ENCODE results near the gene MS4A8.

Gene MS4A8

DNA sequence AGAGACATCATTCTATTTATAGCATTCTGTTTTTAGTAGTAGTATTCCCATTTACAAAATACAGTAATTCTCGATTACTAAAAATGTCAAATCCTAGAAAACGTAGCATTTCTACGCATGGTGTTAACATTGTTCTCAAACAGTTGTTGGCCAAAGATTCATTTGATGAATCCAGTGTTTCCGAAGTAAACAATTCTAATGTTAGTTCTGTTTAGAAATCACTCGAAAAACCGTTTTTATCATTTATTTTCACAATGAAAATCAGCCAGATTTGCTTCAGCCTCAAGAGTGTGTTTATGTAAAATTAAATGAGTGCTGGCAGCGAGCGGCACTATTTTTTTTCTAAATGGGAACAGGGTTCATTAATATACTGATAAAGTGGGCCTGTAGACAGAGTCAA lies 32.2 kb downstream of the MS4A8 start:
- Histone ChIP-seq H3K27ac (replicated peaks) (no peak overlapping the region), H3K4me3 (replicated peaks; ENCODE audit: insufficient read depth, low read length) (no peak overlapping the region), H3K27me3 (ENCODE audit: insufficient read depth, poor library complexity, severe bottlenecking) (no peaks in the 10 kb centered on the region)
- TF ChIP-seq CTCF (IDR thresholded peaks at IDR 0.05; ENCODE audit: insufficient read depth, low read length) (no peak), SPI1 (IDR thresholded peaks at IDR 0.05; ENCODE audit: borderline replicate concordance, low read depth) (no peak), GABPA (IDR thresholded peaks at IDR 0.05; ENCODE audit: low read depth) (no peak), POLR2AphosphoS5 (IDR thresholded peaks at IDR 0.05; ENCODE audit: low read depth) (no peak)
- TF ChIP-seq, protein P1, sequence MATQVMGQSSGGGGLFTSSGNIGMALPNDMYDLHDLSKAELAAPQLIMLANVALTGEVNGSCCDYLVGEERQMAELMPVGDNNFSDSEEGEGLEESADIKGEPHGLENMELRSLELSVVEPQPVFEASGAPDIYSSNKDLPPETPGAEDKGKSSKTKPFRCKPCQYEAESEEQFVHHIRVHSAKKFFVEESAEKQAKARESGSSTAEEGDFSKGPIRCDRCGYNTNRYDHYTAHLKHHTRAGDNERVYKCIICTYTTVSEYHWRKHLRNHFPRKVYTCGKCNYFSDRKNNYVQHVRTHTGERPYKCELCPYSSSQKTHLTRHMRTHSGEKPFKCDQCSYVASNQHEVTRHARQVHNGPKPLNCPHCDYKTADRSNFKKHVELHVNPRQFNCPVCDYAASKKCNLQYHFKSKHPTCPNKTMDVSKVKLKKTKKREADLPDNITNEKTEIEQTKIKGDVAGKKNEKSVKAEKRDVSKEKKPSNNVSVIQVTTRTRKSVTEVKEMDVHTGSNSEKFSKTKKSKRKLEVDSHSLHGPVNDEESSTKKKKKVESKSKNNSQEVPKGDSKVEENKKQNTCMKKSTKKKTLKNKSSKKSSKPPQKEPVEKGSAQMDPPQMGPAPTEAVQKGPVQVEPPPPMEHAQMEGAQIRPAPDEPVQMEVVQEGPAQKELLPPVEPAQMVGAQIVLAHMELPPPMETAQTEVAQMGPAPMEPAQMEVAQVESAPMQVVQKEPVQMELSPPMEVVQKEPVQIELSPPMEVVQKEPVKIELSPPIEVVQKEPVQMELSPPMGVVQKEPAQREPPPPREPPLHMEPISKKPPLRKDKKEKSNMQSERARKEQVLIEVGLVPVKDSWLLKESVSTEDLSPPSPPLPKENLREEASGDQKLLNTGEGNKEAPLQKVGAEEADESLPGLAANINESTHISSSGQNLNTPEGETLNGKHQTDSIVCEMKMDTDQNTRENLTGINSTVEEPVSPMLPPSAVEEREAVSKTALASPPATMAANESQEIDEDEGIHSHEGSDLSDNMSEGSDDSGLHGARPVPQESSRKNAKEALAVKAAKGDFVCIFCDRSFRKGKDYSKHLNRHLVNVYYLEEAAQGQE (IDR thresholded peaks at IDR 0.05; ENCODE audit: insufficient replicate concordance, low read depth) = no peak
- no peak for DNase-seq (ENCODE audit: low read depth in 1 of 2, low spot score in 1 of 2)

GRCh38 chr11:60734279-60734678 lies 34.9 kb downstream of the MS4A8 start:
- no peak overlapping the region for H3K27ac ChIP-seq (replicated peaks)
- H3K4me3 ChIP-seq (replicated peaks; ENCODE audit: insufficient read depth, low read length) = no peak overlapping the region
- no peak for DNase-seq (ENCODE audit: low read depth in 1 of 2, low spot score in 1 of 2)
- no peaks in the 10 kb centered on the region for H3K27me3 ChIP-seq (ENCODE audit: insufficient read depth, poor library complexity, severe bottlenecking)
- no peak for TF ChIP-seq GABPA (IDR thresholded peaks at IDR 0.05; ENCODE audit: low read depth)
- no peak for TF ChIP-seq SPI1 (IDR thresholded peaks at IDR 0.05; ENCODE audit: borderline replicate concordance, low read depth)
- TF ChIP-seq, protein P1 (IDR thresholded peaks at IDR 0.05; ENCODE audit: insufficient replicate concordance, low read depth) = no peak
- no peak for TF ChIP-seq CTCF (IDR thresholded peaks at IDR 0.05; ENCODE audit: insufficient read depth, low read length)
- TF ChIP-seq POLR2AphosphoS5 (IDR thresholded peaks at IDR 0.05; ENCODE audit: low read depth) = no peak

DNA sequence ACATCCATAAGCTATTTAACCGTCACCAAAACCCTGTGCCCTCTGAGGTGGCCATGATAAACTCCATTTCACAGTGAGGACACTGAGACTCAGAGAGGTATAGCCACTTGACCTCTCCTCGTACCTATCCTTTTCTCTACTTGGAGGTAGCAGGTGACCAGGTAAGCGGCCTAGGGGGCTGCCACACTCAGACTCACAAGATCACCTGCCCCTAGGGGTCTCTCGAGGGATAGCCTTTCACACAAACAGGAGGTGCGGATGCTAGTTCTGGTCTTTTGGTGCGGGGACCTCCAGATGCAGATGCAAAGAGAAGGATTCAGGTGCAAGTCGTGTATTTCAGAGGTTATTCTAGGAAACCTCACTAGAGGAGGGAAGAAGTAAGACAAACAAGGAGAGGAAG lies 39.7 kb downstream of the MS4A8 start:
- DNase-seq (ENCODE audit: low read depth in 1 of 2, low spot score in 1 of 2) = no peak
- no peak for TF ChIP-seq CTCF (IDR thresholded peaks at IDR 0.05; ENCODE audit: insufficient read depth, low read length)
- no peak for TF ChIP-seq GABPA (IDR thresholded peaks at IDR 0.05; ENCODE audit: low read depth)
- TF ChIP-seq SPI1 (IDR thresholded peaks at IDR 0.05; ENCODE audit: borderline replicate concordance, low read depth) = no peak
- TF ChIP-seq, protein P1 (IDR thresholded peaks at IDR 0.05; ENCODE audit: insufficient replicate concordance, low read depth) = no peak
- no peak for TF ChIP-seq POLR2AphosphoS5 (IDR thresholded peaks at IDR 0.05; ENCODE audit: low read depth)
- Histone ChIP-seq H3K27me3 (ENCODE audit: insufficient read depth, poor library complexity, severe bottlenecking) (no peaks in the 10 kb centered on the region), H3K4me3 (replicated peaks; ENCODE audit: insufficient read depth, low read length) (no peak overlapping the region), H3K27ac (replicated peaks) (no peak overlapping the region)

Measured in HL-60 (cell line).